Activated CD8-positive, alpha-beta memory T cell treated with anti-CD3 and anti-CD28 coated beads for 4 hours (primary cell): ENCODE results near the gene RAP1GAP.
A peak's percentile ranks its signal among the peaks of the same experiment; 100 is the strongest.

Experiments
- DNase-seq, 2 donors: peaks; one replicate each; pipeline ENCODE4 v3.0.0-alpha.2; 2020; ENCODE audit warnings: low read depth in 2 of 2

RAP1GAP gene

DNA sequence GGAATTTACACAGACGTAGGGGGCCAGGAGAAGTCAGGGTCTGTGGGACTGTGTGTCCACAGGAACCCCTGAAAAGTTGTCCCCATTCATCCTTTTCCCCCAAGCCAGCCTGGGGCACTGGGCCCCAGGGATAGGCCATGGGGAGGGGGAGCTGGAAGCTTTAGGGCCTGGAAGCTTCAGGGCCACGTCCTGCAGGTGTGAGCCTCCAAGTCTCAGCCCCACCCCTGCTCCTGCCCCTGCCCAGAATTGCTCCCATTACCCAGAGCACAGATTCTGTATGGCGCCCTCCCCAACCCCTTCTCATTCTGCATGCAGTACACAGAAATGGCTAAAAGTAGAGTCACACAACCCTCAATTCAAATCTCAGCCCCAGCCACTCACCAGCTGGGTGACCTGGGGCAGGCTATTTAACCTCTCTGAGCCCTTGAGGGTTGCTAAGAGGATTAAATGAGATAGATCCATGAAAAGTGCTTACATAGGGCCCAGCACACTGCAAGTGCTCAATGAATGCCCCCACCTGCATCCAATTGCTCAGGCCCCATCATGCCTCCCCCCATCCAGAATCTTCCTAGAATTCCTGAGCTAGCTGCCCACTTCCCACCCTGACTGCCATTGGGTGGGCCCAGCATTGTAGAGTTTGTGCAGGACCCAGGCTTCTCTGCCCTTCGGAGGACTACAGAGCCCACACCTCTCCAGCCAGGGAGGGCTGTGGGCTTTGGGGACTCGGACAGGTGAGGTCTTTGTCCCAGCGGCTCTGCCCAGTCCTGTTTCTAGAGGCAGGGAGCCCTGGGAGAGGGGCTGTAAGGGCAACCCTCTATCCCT is 6.5 kb downstream of the RAP1GAP start:
- DNase-seq, result no peak

DNA sequence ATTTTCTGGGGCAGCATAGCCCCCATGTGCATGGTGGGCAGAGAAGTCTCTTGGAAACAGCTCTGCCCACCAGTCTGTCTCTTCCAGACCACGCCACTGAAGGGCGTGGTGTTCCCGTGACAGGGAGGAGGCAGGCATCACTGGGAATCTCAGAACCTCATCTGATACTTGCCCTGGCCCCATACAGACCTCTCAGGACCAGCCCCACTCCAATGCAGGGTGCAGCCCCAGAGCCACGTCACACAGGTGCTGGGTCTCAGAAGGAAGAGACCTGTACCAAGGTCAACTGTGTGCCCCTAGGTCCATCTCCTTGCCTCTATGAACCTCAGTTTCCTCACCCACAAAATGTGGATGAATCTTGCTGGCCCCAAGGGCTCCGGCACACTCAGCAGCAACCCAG is 7.3 kb downstream of the RAP1GAP start:
- DNase-seq, result no peak

DNA sequence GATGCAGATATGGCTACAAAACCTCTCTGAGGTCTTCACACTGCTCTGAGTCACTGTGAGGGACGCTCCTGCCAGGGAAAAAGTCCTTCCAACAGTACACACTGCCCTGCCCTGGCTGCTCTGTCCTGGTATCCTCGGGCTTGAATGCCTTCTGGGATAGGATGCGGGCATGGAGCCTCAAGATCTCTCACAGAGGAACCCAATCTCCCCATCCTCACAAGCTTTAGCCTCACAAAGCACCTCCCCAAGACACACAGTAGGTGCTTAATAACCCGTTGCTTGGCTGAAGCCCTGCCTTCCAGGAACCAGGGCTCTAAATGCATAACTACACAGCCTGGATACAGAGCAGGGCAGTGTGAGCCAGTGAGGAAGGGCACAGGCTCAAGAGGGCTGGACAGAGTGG is 9.2 kb downstream of the RAP1GAP start:
- no peak for DNase-seq

DNA sequence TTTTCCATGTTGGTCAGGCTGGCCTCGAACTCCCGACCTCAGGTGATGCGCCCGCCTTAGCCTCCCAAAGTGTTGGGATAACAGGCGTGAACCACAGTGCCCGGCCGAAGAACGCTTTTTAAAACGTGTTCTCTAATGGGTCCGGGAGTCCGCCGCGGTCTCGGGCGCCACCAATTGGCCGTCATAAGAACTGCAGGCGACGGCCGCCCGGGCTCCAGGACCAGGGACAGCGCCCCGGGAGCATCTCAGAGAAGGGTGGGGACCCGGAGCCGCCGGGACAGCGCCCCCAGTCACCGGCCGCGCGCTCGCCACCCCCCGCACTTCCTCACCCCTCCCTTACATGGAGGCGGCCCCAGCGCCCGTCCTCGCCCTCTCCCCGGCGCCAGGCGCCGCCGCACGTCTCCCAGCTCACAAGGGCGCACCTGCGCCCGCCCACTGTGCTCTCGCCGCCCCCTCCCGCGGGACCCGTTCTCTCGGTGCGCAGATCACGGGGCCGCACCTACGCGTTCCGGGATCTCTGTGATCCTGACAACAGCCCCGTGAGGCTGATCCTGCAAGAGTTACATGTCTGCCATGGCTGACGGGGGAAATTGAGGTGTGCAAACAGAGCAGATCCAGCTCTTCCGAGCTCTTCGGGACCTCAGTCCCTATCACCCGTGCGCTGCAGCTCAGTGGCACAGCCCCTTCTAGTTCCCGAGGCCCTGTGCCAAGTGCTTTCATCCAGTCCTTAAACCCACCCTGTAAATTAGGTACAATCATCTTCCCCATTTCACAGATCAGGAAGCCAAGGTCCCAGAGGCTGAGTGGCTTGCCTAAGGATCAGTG is 9.8 kb downstream of the RAP1GAP start:
- peak; percentile 35 to 42 for DNase-seq

DNA sequence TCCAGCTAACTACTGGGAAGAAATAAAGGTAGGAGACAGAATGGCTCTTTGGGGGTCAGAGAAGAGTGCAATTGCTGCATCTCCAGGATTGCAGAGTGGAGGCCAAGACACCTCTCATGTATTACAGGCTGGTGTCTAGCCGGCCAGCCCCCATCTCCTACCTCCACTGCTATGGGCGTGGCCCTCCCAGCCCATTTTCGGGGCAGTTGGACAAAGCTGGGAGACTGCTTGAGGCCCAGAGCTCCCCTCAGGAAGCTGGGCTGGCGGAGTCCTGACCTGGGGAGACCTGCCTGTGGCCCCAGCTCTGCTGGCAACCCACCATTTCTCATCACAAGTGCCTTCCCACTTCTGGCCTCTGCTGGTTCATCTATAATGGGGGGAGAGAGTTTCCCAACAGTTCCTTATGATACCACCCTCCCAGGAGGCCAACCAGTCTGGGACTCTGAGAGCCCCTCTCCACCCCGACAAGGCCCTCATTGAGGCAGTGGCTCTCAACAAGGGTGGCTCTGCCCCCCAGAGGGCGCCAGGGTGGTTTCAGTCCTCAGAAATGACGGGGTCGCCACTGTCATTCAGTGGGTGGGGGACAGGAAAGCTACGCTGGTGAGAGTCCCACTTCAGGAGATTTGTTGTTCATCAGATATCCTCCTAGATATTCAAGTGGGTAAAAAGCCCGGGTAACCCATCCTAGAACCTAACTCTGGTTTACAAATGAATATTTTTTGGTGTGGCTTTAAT is 11.5 kb downstream of the RAP1GAP start:
- no peak for DNase-seq

DNA sequence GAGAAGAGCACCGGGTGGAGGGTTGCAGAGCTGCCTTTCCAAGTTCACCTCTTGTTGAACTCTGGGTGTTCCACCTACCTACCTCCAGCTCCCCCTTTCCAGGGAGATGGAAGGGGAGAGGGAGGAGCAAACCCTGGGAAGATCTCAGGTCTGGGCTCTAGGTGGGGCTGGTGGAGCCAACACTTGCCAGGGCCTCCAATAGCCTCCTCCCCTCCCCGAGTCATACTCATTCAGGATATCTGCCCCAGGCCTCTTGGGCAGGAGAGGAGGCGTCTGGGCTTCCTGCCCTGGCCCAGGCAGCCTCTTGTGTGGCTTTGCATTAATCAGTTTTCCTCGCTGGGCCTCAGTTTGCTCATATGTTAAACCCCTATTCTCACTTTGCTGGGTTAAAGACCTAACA is 13.4 kb downstream of the RAP1GAP start:
- DNase-seq, result no peak

DNA sequence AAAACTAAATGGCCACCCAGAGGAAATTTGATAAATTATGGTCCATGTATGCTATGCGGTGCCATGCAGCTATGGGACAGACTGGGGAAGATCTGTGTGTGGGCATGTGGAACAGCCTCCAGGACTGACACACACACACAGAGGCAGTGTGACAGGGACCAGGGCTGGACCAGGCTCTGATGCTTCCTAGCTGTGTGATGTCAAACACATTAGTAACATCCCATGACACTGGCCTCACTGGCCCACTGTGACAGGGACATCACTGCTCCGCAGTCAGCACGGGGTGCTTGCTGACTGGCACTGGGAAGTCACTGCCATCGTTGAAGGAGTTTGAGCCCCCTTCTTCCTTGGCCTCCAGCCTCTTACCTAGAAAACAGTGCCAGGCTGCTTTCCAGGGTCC is 13.9 kb downstream of the RAP1GAP start:
- DNase-seq, result no peak

DNA sequence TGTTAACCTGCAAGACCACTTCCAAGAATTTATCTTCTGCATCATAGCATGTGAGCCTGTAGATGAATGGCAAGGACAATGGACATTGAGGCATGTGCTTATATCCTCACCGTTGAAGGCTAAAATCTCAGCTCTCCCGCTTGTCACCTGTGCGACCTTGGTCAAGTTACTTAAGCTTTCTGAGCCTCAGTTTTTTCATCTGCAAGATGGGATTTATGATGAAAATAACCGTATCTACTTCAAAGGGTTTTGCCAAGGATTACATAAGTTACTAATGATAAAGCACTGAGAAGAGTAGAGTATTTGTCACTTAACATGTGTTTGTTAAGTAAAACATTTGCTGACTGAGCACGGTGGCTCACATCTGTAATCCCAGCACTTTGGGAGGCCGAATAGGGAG is 14.9 kb downstream of the RAP1GAP start:
- no peak for DNase-seq

DNA sequence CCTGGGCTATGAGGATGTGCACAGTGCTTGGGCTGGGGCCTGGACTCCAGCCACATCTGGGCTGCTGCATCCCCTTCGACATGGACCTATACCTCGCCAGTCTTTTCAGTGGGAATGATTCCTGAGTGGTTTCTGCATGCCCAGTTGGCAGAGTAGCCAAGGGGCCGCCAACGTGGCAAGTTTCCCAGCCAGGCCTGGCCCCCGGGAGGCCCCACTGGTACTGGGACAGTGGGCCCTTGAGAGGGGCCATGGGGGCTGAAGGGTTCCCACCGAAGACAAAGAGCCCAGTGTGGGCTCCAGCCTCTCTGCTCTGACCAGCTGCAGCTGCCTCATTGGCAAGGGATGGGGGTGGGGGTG is 15.4 kb downstream of the RAP1GAP start:
- DNase-seq, result no peak

DNA sequence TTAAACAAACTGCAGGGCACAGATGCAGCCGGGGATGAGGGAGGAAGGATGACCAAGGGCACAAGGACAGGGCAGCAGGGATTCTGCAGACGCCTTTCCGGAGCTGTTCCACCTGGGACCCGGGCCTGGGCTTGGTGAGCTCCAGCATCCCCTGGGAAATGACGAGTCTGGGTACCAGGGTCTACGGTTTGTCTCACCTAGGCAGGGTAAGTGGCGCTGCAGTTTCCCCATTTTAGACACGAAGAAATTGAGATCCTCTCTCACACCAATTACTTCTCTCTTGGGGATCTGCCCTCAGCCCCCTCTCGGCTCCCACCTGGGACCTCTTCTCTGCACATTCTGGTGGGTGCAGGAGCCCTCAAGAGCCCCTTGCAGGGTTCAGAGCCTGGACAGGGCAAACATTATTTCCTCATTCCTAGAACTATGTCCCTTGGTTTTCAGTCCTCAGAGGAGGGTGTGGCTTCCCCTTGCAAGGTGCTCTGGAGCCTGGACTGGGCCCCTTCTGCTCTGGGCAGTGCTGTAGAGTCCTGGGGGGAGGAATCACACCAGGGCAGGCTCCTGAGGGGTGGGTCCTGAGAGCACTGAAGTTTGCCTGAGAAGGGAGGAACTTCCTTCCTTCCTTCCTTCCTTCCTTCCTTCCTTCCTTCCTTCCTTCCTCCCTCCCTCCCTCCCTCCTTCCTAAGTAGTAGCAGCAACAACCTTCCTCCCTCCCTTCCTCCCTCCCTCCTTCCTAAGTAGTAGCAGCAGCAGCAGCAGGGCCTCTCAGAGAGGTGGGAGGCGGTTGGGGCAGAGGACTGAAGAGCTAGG is 16.0 kb downstream of the RAP1GAP start:
- no peak for DNase-seq

DNA sequence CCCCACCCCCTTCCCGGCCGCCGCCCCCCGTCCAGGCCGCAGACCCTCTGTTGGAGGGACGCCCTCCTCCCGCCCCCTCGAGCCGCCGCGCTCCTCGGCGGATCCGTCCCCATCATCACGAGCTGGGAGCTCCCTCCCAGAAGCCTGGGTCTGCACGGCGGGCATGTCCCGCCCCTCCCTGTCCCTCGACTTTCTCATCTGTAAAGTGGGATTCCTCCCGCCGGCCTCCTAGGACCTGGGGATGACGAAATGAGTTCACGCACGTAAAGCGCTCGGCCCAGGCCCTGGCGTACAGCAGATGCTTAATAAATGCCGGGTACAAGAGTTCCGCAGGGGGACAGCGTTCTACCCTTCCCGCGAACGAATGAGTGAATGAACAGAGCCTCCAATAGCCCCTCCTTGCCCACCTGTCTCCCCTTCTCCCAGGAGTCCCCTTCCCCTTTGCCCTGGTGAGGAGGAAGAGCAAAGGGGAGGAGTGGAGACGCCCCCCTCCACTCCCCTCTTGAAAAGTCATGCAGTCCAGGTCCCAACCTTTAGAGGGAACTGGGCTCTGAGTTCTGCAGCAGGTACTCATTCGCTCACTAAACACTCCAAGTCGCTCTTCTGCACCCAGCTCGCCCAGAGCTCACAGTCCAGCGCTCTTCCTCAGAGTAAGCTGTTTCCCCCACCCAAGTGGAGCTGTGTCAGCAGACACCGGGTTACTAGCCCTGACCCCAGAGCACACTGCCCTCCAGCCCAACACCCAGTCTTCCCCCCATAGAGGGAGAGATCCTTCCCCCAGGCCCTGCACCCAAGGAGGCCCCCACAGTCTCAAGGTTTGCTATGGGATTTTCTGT is 16.8 kb downstream of the RAP1GAP start:
- no peak for DNase-seq

DNA sequence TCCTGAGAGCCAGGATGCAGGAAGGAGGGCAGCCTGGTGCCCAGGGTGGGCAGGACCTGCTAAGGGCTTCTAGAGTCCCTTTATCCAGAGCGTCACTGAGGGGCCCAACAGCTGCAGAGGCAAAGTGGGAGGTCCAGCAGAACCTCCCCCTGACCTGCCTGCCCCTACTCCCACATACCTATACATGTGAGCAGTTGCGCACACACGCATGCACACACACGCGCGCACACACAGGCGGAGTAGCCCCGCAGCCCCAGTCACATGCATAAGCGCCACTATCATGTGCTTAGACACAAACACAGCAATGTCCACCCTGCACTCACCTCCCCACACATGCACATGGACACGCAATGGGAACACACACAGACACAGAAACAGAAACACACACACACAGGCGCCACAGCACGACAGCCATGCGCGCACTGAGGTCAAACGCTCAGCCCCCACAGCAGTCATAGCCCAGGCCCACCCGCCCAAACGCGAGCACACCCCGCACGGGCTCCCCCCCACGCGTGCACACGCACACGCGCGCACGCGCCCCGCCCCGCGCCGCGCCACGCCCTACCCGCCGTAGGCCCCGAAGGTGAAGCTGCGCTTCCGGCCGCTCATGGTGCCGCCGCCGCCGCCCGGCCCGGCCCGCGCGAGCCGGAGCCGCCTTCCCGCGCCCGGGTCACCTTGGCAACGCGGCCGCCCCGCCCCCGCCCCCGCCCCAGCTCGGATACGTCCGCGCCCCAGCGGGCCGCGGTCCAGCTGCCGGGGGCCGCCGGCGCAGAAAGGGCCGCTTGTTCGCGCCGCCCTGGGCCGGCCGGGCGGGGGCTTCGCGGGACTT is 17.7 kb downstream of the RAP1GAP start:
- DNase-seq, result no peak

DNA sequence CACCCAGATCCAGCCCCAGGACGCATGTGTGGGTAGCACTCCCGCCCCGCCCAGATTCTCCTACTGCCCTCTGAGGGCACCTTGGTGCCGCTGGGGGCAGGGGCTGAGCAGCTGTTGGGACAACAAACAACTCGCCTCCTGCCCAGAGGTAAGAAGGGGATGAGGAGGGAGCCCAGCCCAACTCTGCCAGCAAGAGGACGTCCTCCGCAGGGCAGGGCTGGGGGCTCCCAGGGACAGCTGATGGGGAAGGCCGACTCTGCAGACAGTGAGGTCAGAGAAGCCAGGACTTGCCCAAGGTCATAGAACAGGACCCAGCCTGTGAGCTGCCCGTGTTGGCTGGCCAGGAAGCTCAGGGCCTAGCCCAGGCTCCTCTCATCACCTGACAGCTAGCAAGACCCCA is 18.8 kb downstream of the RAP1GAP start:
- DNase-seq, result no peak

DNA sequence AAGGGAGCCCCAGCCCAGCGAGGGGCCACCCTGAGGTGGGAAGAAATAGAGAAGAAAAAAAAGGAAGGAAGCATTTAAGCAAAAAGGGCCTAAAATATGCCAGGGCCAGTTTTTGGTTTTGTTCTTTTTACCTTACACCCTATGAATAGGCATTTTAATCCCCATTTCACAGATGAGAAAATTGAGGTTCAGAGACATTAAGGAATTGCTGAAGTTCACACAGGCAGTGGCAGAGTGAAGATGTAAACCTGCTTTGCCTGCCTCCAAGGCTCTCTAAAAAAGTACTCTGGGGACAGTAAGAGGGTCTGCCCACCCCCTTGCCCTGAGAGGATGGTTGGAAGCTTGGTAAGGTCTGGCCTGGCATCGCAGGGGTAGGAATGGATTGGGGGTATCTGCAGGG is 19.8 kb downstream of the RAP1GAP start:
- DNase-seq, result no peak

DNA sequence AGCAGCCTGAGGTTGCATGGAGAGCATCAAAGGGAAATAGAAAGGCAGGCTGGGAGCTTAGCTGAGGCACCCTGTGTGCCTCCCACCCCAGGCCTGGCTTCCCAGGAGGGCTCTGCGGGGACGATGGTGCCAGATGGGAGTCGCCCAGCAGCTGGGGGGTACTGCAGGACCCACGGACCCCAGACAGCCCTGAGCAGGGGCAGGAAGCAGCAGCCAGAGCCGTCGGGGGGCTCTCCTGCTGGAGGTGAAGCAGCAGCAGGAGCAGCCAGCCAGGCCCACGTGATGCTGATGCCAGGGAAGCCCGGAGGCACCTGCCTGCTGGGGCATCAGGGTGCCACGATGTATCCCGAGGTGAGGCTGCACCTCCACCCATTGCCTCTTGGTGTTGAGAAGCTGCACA is 20.4 kb downstream of the RAP1GAP start:
- no peak for DNase-seq

DNA sequence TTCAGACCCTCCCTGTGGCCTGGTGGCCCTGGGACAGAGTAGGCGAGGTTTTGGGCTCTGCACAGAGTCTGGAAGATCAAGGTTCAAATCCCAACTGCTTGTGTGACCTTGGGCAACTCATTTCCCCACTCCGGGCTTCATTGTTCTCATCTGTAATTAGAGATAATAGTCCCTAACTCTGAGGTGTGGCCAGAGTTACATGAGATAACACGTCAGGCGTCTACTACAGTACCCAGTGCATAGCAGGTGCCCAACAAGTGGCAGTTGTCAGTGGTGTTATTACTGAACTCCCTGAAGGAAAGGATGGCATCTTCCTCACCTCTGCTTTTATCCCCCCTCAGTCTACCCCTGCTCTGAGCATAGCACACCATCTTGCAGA is 20.8 kb downstream of the RAP1GAP start:
- no peak for DNase-seq

DNA sequence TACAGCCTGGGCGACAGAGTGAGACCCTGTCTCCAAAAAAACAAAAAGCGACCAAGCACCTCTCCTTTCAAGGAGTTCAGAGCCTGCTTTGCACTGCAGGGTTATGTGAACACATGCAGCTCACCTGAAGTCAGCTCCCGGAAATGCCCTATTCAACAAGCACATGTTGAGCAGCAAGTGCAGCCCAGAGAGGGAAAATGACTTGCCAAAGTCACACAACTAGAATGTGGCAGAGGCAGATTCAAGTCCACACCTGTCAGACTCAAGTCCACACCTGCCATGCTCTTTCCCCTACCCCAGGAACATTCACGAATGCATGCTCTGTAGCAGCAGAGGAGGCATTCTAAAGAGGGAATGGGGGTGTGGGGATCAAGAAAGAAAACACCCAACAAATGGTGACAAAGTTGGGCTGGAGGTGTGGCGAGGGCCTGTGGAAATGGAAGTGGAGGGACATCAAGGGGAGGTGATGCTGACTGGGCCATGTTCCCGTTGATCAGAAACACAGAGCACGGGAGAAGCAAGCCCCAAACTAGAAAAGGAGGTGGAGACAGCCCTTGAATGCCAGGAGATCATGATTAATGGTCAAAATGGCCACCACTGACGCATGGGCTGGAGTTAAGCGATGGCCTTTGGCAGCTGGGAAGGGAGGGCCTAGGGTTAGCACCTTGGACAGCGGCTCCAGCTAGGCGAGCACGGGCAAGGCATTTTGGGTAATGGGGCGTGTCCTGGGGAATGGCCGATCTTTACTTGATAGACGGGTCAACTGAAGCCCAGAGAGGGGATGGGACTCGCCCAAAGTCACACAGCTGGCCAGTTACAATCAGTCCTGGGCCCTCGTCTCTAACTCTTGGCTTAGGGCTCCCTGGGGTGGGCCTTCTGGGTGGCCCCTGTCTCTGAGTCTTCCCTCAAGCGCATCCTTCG is 21.5 kb downstream of the RAP1GAP start:
- no peak for DNase-seq

DNA sequence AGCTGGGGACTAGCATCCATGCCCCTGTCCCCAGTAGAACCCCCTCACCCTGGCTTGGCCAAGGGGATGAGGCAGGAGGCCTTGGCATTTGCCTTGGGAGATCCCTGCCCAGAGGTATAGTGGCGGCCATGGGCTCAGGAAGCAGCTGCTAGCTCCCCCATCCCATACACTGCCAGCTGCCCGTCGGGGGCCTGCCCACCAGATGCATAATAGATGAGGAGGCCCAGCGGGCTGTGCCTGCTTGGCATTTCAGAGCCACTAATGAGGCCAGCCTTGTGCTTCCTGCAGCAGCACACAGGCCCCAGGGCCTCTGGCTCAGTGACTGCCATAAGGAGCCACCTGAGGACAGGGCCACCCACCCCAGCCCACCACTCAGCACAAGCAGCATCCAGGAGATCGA is 23.6 kb downstream of the RAP1GAP start:
- DNase-seq, result no peak

DNA sequence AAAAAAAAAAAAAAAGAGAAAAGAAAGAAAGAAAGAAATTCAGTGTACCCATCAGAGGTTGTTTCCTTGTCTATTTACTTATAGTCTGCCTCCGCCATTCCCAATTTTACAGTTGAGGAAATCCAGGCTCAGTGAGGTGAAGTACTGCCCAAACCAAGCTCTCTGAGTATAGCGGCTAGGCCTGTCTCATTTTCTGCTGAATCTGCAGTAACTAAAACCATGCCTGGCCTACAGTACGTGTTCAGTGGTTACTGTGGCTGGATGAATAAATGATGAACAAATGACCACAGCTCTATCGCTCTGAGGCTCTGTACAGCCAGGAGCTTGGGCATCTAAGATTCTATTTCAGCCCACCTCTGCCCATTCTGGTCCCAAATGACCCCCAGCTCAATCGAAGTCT is 24.3 kb downstream of the RAP1GAP start:
- no peak for DNase-seq
